ENCODE measurements around the gene LSAMP. TPM values are rescaled to one million over a fixed set of nuclear protein-coding genes. Genes with fewer than 3 reads are reported as not detected.

LSAMP gene
- total RNA-seq, 2 donors from 2014 or later = 1.1 to 5.9 TPM

DNA sequence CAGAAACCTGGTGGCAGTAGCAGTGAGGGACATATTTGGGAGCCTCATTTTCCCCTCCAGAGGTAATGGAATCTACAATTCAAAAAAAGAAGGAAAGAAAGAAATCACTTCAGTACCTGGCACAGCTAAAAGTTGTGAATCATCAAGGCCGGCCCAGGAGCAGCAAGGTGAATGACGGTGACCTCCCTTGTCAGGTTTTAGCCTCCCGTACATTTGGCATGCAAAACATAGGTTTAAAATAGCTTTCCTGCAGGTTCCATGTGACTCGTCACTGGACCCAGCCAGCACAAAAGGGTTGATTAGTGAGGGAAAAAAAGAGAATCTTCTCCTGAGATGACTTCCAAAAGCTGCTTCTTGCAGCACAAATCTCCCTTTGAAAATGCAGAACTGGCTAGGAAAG is 394.2 kb downstream of the LSAMP start:
- DNase-seq = no peak
- H3K9ac ChIP-seq (ENCODE audit: low read depth in 2 of 2, low read length in 2 of 2) = no peak overlapping the region
- no peaks in the 10 kb centered on the region for H3K4me1 ChIP-seq
- H3K27me3 ChIP-seq = no peaks in the 10 kb centered on the region
- no peaks in the 10 kb centered on the region for H3K9me3 ChIP-seq
- TF ChIP-seq, protein P1, sequence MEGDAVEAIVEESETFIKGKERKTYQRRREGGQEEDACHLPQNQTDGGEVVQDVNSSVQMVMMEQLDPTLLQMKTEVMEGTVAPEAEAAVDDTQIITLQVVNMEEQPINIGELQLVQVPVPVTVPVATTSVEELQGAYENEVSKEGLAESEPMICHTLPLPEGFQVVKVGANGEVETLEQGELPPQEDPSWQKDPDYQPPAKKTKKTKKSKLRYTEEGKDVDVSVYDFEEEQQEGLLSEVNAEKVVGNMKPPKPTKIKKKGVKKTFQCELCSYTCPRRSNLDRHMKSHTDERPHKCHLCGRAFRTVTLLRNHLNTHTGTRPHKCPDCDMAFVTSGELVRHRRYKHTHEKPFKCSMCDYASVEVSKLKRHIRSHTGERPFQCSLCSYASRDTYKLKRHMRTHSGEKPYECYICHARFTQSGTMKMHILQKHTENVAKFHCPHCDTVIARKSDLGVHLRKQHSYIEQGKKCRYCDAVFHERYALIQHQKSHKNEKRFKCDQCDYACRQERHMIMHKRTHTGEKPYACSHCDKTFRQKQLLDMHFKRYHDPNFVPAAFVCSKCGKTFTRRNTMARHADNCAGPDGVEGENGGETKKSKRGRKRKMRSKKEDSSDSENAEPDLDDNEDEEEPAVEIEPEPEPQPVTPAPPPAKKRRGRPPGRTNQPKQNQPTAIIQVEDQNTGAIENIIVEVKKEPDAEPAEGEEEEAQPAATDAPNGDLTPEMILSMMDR (IDR thresholded peaks at IDR 0.05) = no peak
- H3K36me3 ChIP-seq = no peaks in the 10 kb centered on the region
- intact Hi-C loops (cut with DNase I) = no loop called here
- H3K4me3 ChIP-seq = no peak overlapping the region
- H3K27ac ChIP-seq = no peak overlapping the region

DNA sequence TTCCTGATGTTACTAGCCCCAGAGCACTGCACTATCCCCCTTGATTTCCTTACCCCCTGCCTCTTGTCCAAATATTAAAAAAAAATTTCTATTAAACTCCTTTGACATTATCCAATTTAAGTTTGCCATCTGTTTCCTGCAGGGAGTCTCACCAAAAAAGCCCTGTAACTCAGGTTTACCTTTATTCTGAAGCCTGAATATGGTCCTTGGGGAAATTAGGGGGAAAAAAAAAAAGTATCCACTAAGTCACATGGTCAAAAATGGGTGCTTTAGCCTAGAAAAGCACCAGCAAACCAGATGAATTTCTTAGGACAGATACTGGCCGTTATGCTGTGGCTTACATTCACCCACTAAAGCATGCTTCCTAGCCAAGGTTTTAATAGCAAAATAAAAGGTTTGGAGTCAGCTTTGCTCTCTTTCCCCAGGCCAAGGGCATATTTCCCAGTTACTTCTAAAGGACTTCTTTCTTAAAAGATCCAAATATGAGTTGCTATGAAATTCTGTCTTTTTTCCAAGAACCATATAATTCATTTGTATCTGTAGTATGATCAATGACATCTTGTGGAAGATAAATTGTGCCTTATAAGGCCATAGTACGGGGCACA is 394.9 kb downstream of the LSAMP start:
- DNase-seq = no peak
- Histone ChIP-seq H3K27ac (no peak overlapping the region), H3K9ac (ENCODE audit: low read depth in 2 of 2, low read length in 2 of 2) (no peak overlapping the region), H3K9me3 (no peaks in the 10 kb centered on the region), H3K36me3 (no peaks in the 10 kb centered on the region), H3K4me3 (no peak overlapping the region), H3K4me1 (no peaks in the 10 kb centered on the region), H3K27me3 (no peaks in the 10 kb centered on the region)
- TF ChIP-seq, protein P1 (IDR thresholded peaks at IDR 0.05) = no peak
- intact Hi-C loops (cut with DNase I) = no loop called here

DNA sequence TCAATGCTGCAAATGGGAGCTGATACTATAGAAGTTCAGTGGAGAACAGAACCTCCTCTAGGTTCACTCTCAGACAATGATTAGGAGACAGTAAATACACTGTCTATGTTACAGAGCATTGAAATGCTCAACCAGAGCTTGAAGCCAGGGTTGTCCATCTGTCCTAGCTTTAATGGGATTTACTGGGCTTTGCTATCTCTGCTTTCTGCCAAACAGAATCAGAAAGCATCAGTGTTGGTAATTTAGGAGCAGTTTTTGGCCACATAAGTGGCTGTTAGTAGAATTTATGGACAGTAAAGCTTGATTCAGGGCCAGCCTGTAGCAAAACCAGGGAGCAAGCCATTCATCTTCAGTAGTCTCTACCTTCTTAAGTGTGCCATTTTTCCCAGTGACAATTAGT is 396.3 kb downstream of the LSAMP start:
- no peaks in the 10 kb centered on the region for H3K27me3 ChIP-seq
- no peaks in the 10 kb centered on the region for H3K9me3 ChIP-seq
- H3K27ac ChIP-seq = no peak overlapping the region
- no peak overlapping the region for H3K9ac ChIP-seq (ENCODE audit: low read depth in 2 of 2, low read length in 2 of 2)
- DNase-seq = no peak
- no peaks in the 10 kb centered on the region for H3K4me1 ChIP-seq
- H3K4me3 ChIP-seq = no peak overlapping the region
- no peaks in the 10 kb centered on the region for H3K36me3 ChIP-seq
- TF ChIP-seq, protein P1 (IDR thresholded peaks at IDR 0.05) = no peak
- intact Hi-C loops (cut with DNase I) = no loop called here

DNA sequence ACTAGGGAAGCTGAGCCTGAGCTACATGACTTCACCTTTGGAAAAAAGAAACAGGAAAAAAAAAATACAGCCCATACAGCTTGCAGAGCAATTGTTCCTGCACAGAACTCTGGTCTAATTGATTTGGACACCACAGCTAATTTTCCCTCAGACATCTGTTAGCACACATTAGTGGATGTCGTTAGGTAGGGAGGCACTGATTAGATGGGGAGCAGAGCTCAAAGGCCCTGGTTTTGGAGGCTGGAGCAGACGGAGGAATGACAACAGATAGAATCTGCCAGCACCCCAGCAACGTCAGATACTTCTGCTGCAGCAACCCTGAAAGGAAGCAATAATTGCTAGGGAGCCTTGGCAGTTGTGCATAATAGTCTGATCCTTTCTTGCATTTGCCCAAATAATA is 398.9 kb downstream of the LSAMP start:
- intact Hi-C loops (cut with DNase I) = no loop called here
- no peak overlapping the region for H3K4me3 ChIP-seq
- no peaks in the 10 kb centered on the region for H3K4me1 ChIP-seq
- TF ChIP-seq, protein P1 (IDR thresholded peaks at IDR 0.05) = no peak
- no peak for DNase-seq
- no peaks in the 10 kb centered on the region for H3K9me3 ChIP-seq
- no peaks in the 10 kb centered on the region for H3K27me3 ChIP-seq
- H3K36me3 ChIP-seq = no peaks in the 10 kb centered on the region
- no peak overlapping the region for H3K9ac ChIP-seq (ENCODE audit: low read depth in 2 of 2, low read length in 2 of 2)
- no peak overlapping the region for H3K27ac ChIP-seq

DNA sequence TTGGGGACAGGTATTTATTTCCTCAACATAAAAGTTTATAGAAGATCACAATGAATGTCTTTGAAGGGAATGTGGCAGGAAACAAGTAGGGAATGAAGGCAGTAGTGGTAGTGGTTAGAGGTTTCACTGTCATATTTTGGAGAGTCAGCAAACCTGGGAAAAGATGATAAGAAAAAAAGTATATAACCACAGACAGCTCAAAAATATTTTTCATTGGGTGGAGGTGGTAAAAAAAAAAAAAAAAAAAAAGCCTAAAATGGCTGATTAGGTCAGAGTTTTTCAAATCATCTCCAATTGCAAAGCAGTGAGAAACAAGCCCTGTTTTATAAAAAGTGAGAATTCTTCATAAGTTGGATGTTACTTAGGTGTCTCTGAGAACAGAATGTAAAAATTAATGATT is 400.0 kb downstream of the LSAMP start:
- H3K4me1 ChIP-seq = no peaks in the 10 kb centered on the region
- H3K9me3 ChIP-seq = no peaks in the 10 kb centered on the region
- intact Hi-C loops (cut with DNase I) = no loop called here
- no peak overlapping the region for H3K4me3 ChIP-seq
- no peak for DNase-seq
- TF ChIP-seq, protein P1 (IDR thresholded peaks at IDR 0.05) = no peak
- no peak overlapping the region for H3K9ac ChIP-seq (ENCODE audit: low read depth in 2 of 2, low read length in 2 of 2)
- no peaks in the 10 kb centered on the region for H3K36me3 ChIP-seq
- no peak overlapping the region for H3K27ac ChIP-seq
- no peaks in the 10 kb centered on the region for H3K27me3 ChIP-seq

All from colonic mucosa (tissue), 4 donors.